Activated naive CD4-positive, alpha-beta T cell treated with anti-CD3 and anti-CD28 coated beads, Interleukin-2, amount 10 ng/mL, durations not matched to agents 7 days and 5 days (primary cell): ENCODE measurements around the gene RASA2.
"Not testable (repeated sequence)": the region's sequence is repeated elsewhere in the genome, so short reads cannot be mapped to it uniquely, and the experiment has no call there.

Source experiments
- CTCF ChIA-PET: fragments of 350-600 bp; sonication (Branson Sonifier 250); formaldehyde crosslinking; loops from one replicate; lab custom pipeline; 2021; ENCODE audit warnings: antibody characterized with exemption; lab: Charles Lee
- DNase-seq: peaks from one replicate; pipeline ENCODE4 v3.0.0-alpha.2; 2020
- H3K27ac Mint-ChIP-seq: one replicate; pipeline ENCODE4 v1.8.0; 2021; ENCODE audit warnings: mild to moderate bottlenecking, moderate library complexity, mixed read lengths
- H3K27me3 Mint-ChIP-seq: one replicate; pipeline ENCODE4 v1.8.0; 2021; ENCODE audit warnings: mild to moderate bottlenecking, mixed read lengths
- H3K36me3 Mint-ChIP-seq: one replicate; pipeline ENCODE4 v1.8.0; 2021; ENCODE audit warnings: mixed read lengths
- H3K4me1 Mint-ChIP-seq: one replicate; pipeline ENCODE4 v1.8.0; 2021; ENCODE audit warnings: mixed read lengths
- H3K4me3 Mint-ChIP-seq: one replicate; pipeline ENCODE4 v1.8.0; 2021; ENCODE audit warnings: mild to moderate bottlenecking, moderate library complexity, mixed read lengths
- H3K9me3 Mint-ChIP-seq: one replicate; pipeline ENCODE4 v1.8.0; 2021; ENCODE audit warnings: mixed read lengths

RASA2 gene

GRCh38 chr3:141489203-141489602, 2.4 kb downstream of the RASA2 start:
- Mint-ChIP-seq H3K27ac (peak overlapping the region; percentile 83), H3K9me3 (no peaks in the 10 kb centered on the region), H3K36me3 (peaks cover 49% of the 10 kb centered on the region), H3K4me3 (peak overlapping the region; percentile 39), H3K4me1 (peaks cover 86% of the 10 kb centered on the region), H3K27me3 (no peaks in the 10 kb centered on the region)
- CTCF ChIA-PET: interaction anchor here (0.6 to 2.6 kb wide), 4 partner anchors 8 to 76 kb away, joined by 3 to 14 read pairs (median 4); no protein-coding TSS in a partner anchor
- no peak for DNase-seq

GRCh38 chr3:141491081-141491480, 4.3 kb downstream of the RASA2 start:
- H3K9me3 Mint-ChIP-seq: peaks cover 7% of the 10 kb centered on the region
- H3K4me1 Mint-ChIP-seq: peaks cover 86% of the 10 kb centered on the region
- H3K27ac Mint-ChIP-seq: no peak overlapping the region
- no peaks in the 10 kb centered on the region for H3K27me3 Mint-ChIP-seq
- H3K36me3 Mint-ChIP-seq: peaks cover 63% of the 10 kb centered on the region
- CTCF ChIA-PET: interaction anchor here (1.1 to 1.6 kb wide), 5 partner anchors 9 to 70 kb away, joined by 3 to 5 read pairs (median 4); no protein-coding TSS in a partner anchor
- DNase-seq: no peak
- no peak overlapping the region for H3K4me3 Mint-ChIP-seq

- DNase-seq: no peak
- Mint-ChIP-seq H3K27me3 (no peaks in the 10 kb centered on the region), H3K9me3 (peaks cover 9% of the 10 kb centered on the region), H3K4me1 (peaks cover 88% of the 10 kb centered on the region), H3K27ac (no peak overlapping the region), H3K36me3 (peaks cover 71% of the 10 kb centered on the region), H3K4me3 (no peak overlapping the region)
- CTCF ChIA-PET: interaction anchor here (1.3 to 1.6 kb wide), 4 partner anchors 8 to 50 kb away, joined by 3 to 5 read pairs (median 4); no protein-coding TSS in a partner anchor
These were observed 5.1 kb downstream of the RASA2 start for GRCh38 chr3:141491929-141492328.

- no peak for DNase-seq
- no peaks in the 10 kb centered on the region for H3K27me3 Mint-ChIP-seq
- CTCF ChIA-PET: no interaction called here
- peaks cover 71% of the 10 kb centered on the region for H3K36me3 Mint-ChIP-seq
- peaks cover 11% of the 10 kb centered on the region for H3K9me3 Mint-ChIP-seq
- H3K27ac Mint-ChIP-seq: no peak overlapping the region
- H3K4me1 Mint-ChIP-seq: peaks cover 92% of the 10 kb centered on the region
- H3K4me3 Mint-ChIP-seq: no peak overlapping the region
These were observed 6.4 kb downstream of the RASA2 start for GRCh38 chr3:141493184-141493583.

- peaks cover 11% of the 10 kb centered on the region for H3K9me3 Mint-ChIP-seq
- H3K27ac Mint-ChIP-seq: peak overlapping the region; percentile 65
- H3K4me1 Mint-ChIP-seq: peaks cover 88% of the 10 kb centered on the region
- CTCF ChIA-PET: interaction anchor here (0.9 to 3.9 kb wide), 3 partner anchors 9 to 58 kb away, joined by 3 to 14 read pairs (median 5); no protein-coding TSS in a partner anchor
- DNase-seq, H3K4me3 Mint-ChIP-seq, H3K27me3 Mint-ChIP-seq: not testable (repeated sequence)
- peaks cover 58% of the 10 kb centered on the region for H3K36me3 Mint-ChIP-seq
These were observed 10.8 kb downstream of the RASA2 start for GRCh38 chr3:141497589-141497988.

GRCh38 chr3:141498598-141499223, 11.9 kb downstream of the RASA2 start:
- peak overlapping the region; percentile 66 for H3K4me3 Mint-ChIP-seq
- DNase-seq: peak; percentile 93
- H3K36me3 Mint-ChIP-seq: peaks cover 53% of the 10 kb centered on the region
- no peaks in the 10 kb centered on the region for H3K27me3 Mint-ChIP-seq
- peaks cover 77% of the 10 kb centered on the region for H3K4me1 Mint-ChIP-seq
- peaks cover 11% of the 10 kb centered on the region for H3K9me3 Mint-ChIP-seq
- H3K27ac Mint-ChIP-seq: peak overlapping the region; percentile 94
- CTCF ChIA-PET: interaction anchor here (1.1 to 3.9 kb wide), 4 partner anchors 11 to 62 kb away, joined by 3 to 14 read pairs (median 4); no protein-coding TSS in a partner anchor

GRCh38 chr3:141499284-141499683, 12.5 kb downstream of the RASA2 start:
- Mint-ChIP-seq H3K9me3 (peaks cover 11% of the 10 kb centered on the region), H3K4me3 (peak overlapping the region; percentile 66), H3K27me3 (no peaks in the 10 kb centered on the region), H3K27ac (peak overlapping the region; percentile 94), H3K4me1 (peaks cover 73% of the 10 kb centered on the region), H3K36me3 (peaks cover 49% of the 10 kb centered on the region)
- no peak for DNase-seq
- CTCF ChIA-PET: interaction anchor here (1.1 to 3.9 kb wide), 6 partner anchors 8 to 62 kb away, joined by 3 to 14 read pairs (median 5); no protein-coding TSS in a partner anchor

GRCh38 chr3:141499965-141500364, 13.1 kb downstream of the RASA2 start:
- H3K27ac Mint-ChIP-seq: peak overlapping the region; percentile 94
- H3K4me1 Mint-ChIP-seq: peaks cover 67% of the 10 kb centered on the region

GRCh38 chr3:141500397-141500796, 13.6 kb downstream of the RASA2 start:
- no peaks in the 10 kb centered on the region for H3K27me3 Mint-ChIP-seq
- no peak overlapping the region for H3K4me3 Mint-ChIP-seq
- no peak for DNase-seq
- H3K4me1 Mint-ChIP-seq: peaks cover 62% of the 10 kb centered on the region
- CTCF ChIA-PET: interaction anchor here (1.2 to 3.9 kb wide), 4 partner anchors 9 to 62 kb away, joined by 3 to 14 read pairs (median 5); no protein-coding TSS in a partner anchor
- H3K36me3 Mint-ChIP-seq: peaks cover 41% of the 10 kb centered on the region
- peaks cover 8% of the 10 kb centered on the region for H3K9me3 Mint-ChIP-seq
- H3K27ac Mint-ChIP-seq: peak overlapping the region; percentile 94

More at GRCh38 chr3:141499965-141500364, 13.1 kb downstream of the RASA2 start:
- CTCF ChIA-PET: interaction anchor here (1.1 to 3.9 kb wide), 4 partner anchors 9 to 53 kb away, joined by 3 to 14 read pairs (median 5); no protein-coding TSS in a partner anchor
- peak overlapping the region; percentile 66 for H3K4me3 Mint-ChIP-seq
- no peaks in the 10 kb centered on the region for H3K27me3 Mint-ChIP-seq
- no peak for DNase-seq
- peaks cover 8% of the 10 kb centered on the region for H3K9me3 Mint-ChIP-seq
- peaks cover 45% of the 10 kb centered on the region for H3K36me3 Mint-ChIP-seq

- Mint-ChIP-seq H3K4me3 (no peak overlapping the region), H3K27ac (no peak overlapping the region), H3K36me3 (peaks cover 32% of the 10 kb centered on the region), H3K4me1 (peaks cover 44% of the 10 kb centered on the region), H3K27me3 (no peaks in the 10 kb centered on the region), H3K9me3 (no peaks in the 10 kb centered on the region)
- DNase-seq: no peak
- CTCF ChIA-PET: no interaction called here
These were observed 18.3 kb downstream of the RASA2 start for GRCh38 chr3:141505166-141505565.

- peaks cover 39% of the 10 kb centered on the region for H3K36me3 Mint-ChIP-seq
- H3K9me3 Mint-ChIP-seq: no peaks in the 10 kb centered on the region
- H3K4me1 Mint-ChIP-seq: peaks cover 45% of the 10 kb centered on the region
- H3K27ac Mint-ChIP-seq: no peak overlapping the region
- H3K4me3 Mint-ChIP-seq: no peak overlapping the region
- no peak for DNase-seq
- CTCF ChIA-PET: no interaction called here
- no peaks in the 10 kb centered on the region for H3K27me3 Mint-ChIP-seq
These were observed 19.2 kb downstream of the RASA2 start for GRCh38 chr3:141506071-141506470.

GRCh38 chr3:141507392-141508066, 20.7 kb downstream of the RASA2 start:
- Mint-ChIP-seq H3K27ac (peak overlapping the region; percentile 64), H3K4me1 (peaks cover 42% of the 10 kb centered on the region), H3K36me3 (peaks cover 43% of the 10 kb centered on the region), H3K9me3 (no peaks in the 10 kb centered on the region), H3K4me3 (no peak overlapping the region), H3K27me3 (no peaks in the 10 kb centered on the region)
- CTCF ChIA-PET: no interaction called here
- no peak for DNase-seq

GRCh38 chr3:141508067-141508436, 21.2 kb downstream of the RASA2 start:
- peaks cover 48% of the 10 kb centered on the region for H3K36me3 Mint-ChIP-seq

GRCh38 chr3:141511361-141511760, 24.5 kb downstream of the RASA2 start:
- CTCF ChIA-PET: no interaction called here
- Mint-ChIP-seq H3K9me3 (peaks cover 2% of the 10 kb centered on the region), H3K27ac (no peak overlapping the region), H3K36me3 (peaks cover 73% of the 10 kb centered on the region), H3K4me3 (no peak overlapping the region), H3K4me1 (peaks cover 44% of the 10 kb centered on the region), H3K27me3 (no peaks in the 10 kb centered on the region)
- DNase-seq: no peak

More at GRCh38 chr3:141508067-141508436, 21.2 kb downstream of the RASA2 start:
- CTCF ChIA-PET: no interaction called here
- no peak for DNase-seq
- Mint-ChIP-seq H3K9me3 (no peaks in the 10 kb centered on the region), H3K27ac (no peak overlapping the region), H3K4me1 (peaks cover 42% of the 10 kb centered on the region), H3K4me3 (no peak overlapping the region), H3K27me3 (no peaks in the 10 kb centered on the region)
